Measurements from ENCODE around the gene MRPL28. TPM values are rescaled to one million over a fixed set of nuclear protein-coding genes. Genes with fewer than 3 reads are reported as not detected.
"Not testable (repeated sequence)": the region's sequence is repeated elsewhere in the genome, so short reads cannot be mapped to it uniquely, and the experiment has no call there.

MRPL28 gene
- total RNA-seq, 4 donors from 2014 or later, result 58.3 to 73.4 (median 61.3) TPM

- TF ChIP-seq POLR2A (IDR thresholded peaks at IDR 0.05), result no peak
- TF ChIP-seq CTCF (IDR thresholded peaks at IDR 0.05), result no peak
- DNase-seq, result no peak
- Histone ChIP-seq H3K27me3 (no peaks in the 10 kb centered on the region), H3K9me3 (no peaks in the 10 kb centered on the region), H3K36me3 (peaks cover 0 to 22% (median 0%) of the 10 kb centered on the region in 3 donors), H3K4me1 (peaks cover 0 to 37% (median 7%) of the 10 kb centered on the region in 4 donors), H3K27ac (peak overlapping the region; percentile 18 to 94 (median 82)), H3K4me3 (peak overlapping the region; percentile 81 to 99 (median 96))
Measured at GRCh38 chr16:379961-380761, 9.8 kb upstream of the MRPL28 start.

- Histone ChIP-seq H3K4me1 (peaks cover 0 to 37% (median 7%) of the 10 kb centered on the region in 4 donors), H3K27ac (peak overlapping the region in 3 of 4 donors; percentile 18 to 51 (median 47)), H3K9me3 (no peaks in the 10 kb centered on the region), H3K4me3 (peak overlapping the region in 1 of 4 donors; percentile 99), H3K36me3 (peaks cover 0 to 30% (median 0%) of the 10 kb centered on the region in 3 donors), H3K27me3 (no peaks in the 10 kb centered on the region)
- peak in 2 of 3 donors; percentile 78 to 82 for DNase-seq
- TF ChIP-seq POLR2A (IDR thresholded peaks at IDR 0.05), result no peak
- TF ChIP-seq CTCF (IDR thresholded peaks at IDR 0.05), result no peak
Measured at GRCh38 chr16:379183-379960, 9.0 kb upstream of the MRPL28 start.

- H3K36me3 ChIP-seq, result peaks cover 0 to 36% (median 0%) of the 10 kb centered on the region in 3 donors
- no peaks in the 10 kb centered on the region for H3K27me3 ChIP-seq
- H3K9me3 ChIP-seq, result no peaks in the 10 kb centered on the region
- no peak for TF ChIP-seq POLR2A (IDR thresholded peaks at IDR 0.05)
- no peak for TF ChIP-seq CTCF (IDR thresholded peaks at IDR 0.05)
- peaks cover 0 to 33% (median 4%) of the 10 kb centered on the region in 4 donors for H3K4me1 ChIP-seq
- DNase-seq, result no peak
- no peak overlapping the region for H3K27ac ChIP-seq
- H3K4me3 ChIP-seq, result no peak overlapping the region
Measured at GRCh38 chr16:378821-379182, 8.5 kb upstream of the MRPL28 start.

- H3K4me3 ChIP-seq, H3K27me3 ChIP-seq, H3K27ac ChIP-seq, DNase-seq, H3K9me3 ChIP-seq: not testable (repeated sequence)
- Histone ChIP-seq H3K4me1 (peaks cover 0 to 28% (median 4%) of the 10 kb centered on the region in 4 donors), H3K36me3 (peaks cover 0 to 41% (median 0%) of the 10 kb centered on the region in 3 donors)
Measured at GRCh38 chr16:378113-378820, 7.9 kb upstream of the MRPL28 start.

- TF ChIP-seq POLR2A (IDR thresholded peaks at IDR 0.05) (no peak), CTCF (IDR thresholded peaks at IDR 0.05) (no peak)
- no peak overlapping the region for H3K4me3 ChIP-seq
- H3K9me3 ChIP-seq, result no peaks in the 10 kb centered on the region
- H3K27ac ChIP-seq, result no peak overlapping the region
- peaks cover 0 to 25% (median 4%) of the 10 kb centered on the region in 4 donors for H3K4me1 ChIP-seq
- no peak for DNase-seq
- no peaks in the 10 kb centered on the region for H3K27me3 ChIP-seq
- peaks cover 0 to 48% (median 0%) of the 10 kb centered on the region in 3 donors for H3K36me3 ChIP-seq
Measured at GRCh38 chr16:377419-377951, 7.1 kb upstream of the MRPL28 start.

Data from Peyer's patch (tissue), 4 donors.